Measurements from ENCODE around the gene PRIM2.

DNA sequence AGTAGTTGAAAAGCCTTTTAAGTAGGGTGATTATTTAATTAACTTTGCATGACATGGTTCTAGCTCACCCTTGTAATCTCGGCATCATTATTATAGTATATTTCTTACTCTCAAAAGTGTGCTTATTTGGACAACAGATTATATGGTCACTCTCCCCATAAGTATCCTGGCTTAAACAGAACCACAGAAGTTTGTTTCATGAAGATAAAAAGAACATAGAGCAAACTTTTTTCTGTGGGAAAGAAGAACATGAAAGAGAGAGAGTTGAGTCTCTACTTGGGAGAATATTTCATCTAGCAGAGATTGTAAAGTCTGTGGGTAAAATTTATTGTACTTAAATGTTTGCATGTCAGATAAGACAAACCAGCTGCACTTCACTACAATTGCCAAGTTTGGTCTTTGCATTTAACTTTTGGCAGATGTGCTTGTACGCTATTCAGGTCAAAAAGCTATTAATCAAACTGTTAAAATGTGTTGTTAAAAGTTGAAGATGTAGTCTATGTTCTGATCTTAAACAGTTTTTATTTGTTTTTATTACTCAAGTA lies 33.4 kb upstream of the PRIM2 start:
- no peak for TF ChIP-seq CTCF (IDR thresholded peaks at IDR 0.05)
- TF ChIP-seq POLR2A (IDR thresholded peaks at IDR 0.05): no peak

Data from thyroid gland (tissue), 4 donors.